HL-60 (cell line): Measurements from ENCODE around the gene DAND5.

Source experiments
- GABPA ChIP-seq: IDR thresholded peaks from 2 replicates; pipeline ENCODE4 v1.6.1; 2012; ENCODE audit warnings: low read depth
- POLR2AphosphoS5 ChIP-seq: IDR thresholded peaks from 2 replicates; pipeline ENCODE4 v1.6.1; 2012; ENCODE audit warnings: low read depth
- TF ChIP-seq, protein P1 (sequence below): IDR thresholded peaks from one replicate; pipeline ENCODE4 v1.5.1; 2011; ENCODE audit warnings: low read length, control low read depth, inconsistent platforms; ENCODE audit not compliant: insufficient read depth
- TF ChIP-seq, protein P2 (sequence below): IDR thresholded peaks from 2 replicates; pipeline ENCODE4 v1.6.1; 2012; ENCODE audit warnings: low read depth; ENCODE audit not compliant: insufficient replicate concordance

GRCh38 chr19:12932392-12933286 is 36.7 kb upstream of the DAND5 start:
- TF ChIP-seq, protein P1, sequence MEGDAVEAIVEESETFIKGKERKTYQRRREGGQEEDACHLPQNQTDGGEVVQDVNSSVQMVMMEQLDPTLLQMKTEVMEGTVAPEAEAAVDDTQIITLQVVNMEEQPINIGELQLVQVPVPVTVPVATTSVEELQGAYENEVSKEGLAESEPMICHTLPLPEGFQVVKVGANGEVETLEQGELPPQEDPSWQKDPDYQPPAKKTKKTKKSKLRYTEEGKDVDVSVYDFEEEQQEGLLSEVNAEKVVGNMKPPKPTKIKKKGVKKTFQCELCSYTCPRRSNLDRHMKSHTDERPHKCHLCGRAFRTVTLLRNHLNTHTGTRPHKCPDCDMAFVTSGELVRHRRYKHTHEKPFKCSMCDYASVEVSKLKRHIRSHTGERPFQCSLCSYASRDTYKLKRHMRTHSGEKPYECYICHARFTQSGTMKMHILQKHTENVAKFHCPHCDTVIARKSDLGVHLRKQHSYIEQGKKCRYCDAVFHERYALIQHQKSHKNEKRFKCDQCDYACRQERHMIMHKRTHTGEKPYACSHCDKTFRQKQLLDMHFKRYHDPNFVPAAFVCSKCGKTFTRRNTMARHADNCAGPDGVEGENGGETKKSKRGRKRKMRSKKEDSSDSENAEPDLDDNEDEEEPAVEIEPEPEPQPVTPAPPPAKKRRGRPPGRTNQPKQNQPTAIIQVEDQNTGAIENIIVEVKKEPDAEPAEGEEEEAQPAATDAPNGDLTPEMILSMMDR: no peak
- TF ChIP-seq, protein P2, sequence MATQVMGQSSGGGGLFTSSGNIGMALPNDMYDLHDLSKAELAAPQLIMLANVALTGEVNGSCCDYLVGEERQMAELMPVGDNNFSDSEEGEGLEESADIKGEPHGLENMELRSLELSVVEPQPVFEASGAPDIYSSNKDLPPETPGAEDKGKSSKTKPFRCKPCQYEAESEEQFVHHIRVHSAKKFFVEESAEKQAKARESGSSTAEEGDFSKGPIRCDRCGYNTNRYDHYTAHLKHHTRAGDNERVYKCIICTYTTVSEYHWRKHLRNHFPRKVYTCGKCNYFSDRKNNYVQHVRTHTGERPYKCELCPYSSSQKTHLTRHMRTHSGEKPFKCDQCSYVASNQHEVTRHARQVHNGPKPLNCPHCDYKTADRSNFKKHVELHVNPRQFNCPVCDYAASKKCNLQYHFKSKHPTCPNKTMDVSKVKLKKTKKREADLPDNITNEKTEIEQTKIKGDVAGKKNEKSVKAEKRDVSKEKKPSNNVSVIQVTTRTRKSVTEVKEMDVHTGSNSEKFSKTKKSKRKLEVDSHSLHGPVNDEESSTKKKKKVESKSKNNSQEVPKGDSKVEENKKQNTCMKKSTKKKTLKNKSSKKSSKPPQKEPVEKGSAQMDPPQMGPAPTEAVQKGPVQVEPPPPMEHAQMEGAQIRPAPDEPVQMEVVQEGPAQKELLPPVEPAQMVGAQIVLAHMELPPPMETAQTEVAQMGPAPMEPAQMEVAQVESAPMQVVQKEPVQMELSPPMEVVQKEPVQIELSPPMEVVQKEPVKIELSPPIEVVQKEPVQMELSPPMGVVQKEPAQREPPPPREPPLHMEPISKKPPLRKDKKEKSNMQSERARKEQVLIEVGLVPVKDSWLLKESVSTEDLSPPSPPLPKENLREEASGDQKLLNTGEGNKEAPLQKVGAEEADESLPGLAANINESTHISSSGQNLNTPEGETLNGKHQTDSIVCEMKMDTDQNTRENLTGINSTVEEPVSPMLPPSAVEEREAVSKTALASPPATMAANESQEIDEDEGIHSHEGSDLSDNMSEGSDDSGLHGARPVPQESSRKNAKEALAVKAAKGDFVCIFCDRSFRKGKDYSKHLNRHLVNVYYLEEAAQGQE: no peak
- TF ChIP-seq POLR2AphosphoS5: no peak
- no peak for TF ChIP-seq GABPA
